GM19351 (cell line): ENCODE results near the gene KIF26B.
"Not testable (repeated sequence)": the region's sequence is repeated elsewhere in the genome, so short reads cannot be mapped to it uniquely, and the experiment has no call there.

ENCODE experiments used
- ATAC-seq: cut with Tn5 transposase; IDR thresholded peaks from one replicate; pipeline ENCODE4 v1.9.1; 2021; ENCODE audit warnings: mild to moderate bottlenecking, moderate library complexity; ENCODE audit not compliant: unreplicated experiment

The KIF26B gene

DNA sequence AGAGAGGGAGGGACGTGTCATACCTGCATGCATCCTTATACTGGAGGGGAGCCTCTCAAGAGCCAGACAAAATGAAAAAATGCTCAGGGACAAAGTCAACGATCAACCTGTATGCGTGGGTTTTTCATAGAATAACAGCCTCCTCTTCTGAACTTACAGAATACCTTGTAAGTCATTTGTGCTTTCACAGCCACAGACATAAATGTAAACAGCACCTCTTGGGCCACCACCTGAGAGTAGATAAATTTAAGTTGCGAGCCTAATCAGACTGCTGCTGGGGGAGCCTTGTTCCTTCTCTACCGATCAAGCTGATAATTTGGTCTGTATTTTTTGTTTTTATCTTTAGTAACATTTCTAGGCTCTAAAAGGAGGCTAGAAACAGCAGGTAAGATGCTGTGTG lies 223.1 kb downstream of the KIF26B start:
- ATAC-seq = no peak

DNA sequence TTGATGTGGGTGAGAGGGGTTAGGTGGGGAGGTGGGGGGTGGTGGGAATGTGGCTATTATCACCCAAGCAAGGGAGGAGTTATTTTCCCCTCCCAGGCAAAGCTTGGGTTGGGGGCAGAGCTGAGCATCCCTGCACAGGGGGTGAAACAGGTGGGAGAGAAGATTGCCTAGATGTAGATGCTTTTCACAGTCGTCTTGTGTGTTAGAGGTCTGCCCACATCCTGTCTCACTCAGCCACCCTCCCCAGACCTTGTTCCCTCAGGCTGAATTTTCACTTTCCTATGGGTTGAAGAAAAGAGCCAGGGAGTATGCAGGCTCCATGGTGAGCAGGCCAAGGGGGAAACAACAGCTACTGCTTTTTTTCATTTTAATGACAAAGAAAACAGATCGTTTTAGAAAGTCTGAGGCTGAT lies 223.5 kb downstream of the KIF26B start:
- ATAC-seq = no peak

DNA sequence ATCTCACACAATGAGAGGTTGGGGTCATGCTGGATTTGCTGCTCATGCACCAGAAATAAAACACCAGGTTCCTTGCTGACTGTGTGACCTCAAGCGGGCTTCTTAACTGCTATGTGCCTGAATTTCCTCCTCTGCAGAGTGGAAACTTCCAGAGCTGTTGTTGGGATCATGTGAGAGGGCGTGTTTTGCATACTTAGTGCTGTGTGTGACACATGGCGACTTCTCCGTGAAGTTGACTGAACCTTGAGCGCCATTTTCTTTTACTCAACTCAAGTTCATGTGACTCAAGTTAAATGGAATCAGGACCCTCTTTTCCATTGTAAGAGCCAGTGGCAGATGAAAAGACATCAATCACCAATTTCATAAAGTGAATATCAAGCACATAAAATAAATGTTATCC lies 224.0 kb downstream of the KIF26B start:
- ATAC-seq = no peak

DNA sequence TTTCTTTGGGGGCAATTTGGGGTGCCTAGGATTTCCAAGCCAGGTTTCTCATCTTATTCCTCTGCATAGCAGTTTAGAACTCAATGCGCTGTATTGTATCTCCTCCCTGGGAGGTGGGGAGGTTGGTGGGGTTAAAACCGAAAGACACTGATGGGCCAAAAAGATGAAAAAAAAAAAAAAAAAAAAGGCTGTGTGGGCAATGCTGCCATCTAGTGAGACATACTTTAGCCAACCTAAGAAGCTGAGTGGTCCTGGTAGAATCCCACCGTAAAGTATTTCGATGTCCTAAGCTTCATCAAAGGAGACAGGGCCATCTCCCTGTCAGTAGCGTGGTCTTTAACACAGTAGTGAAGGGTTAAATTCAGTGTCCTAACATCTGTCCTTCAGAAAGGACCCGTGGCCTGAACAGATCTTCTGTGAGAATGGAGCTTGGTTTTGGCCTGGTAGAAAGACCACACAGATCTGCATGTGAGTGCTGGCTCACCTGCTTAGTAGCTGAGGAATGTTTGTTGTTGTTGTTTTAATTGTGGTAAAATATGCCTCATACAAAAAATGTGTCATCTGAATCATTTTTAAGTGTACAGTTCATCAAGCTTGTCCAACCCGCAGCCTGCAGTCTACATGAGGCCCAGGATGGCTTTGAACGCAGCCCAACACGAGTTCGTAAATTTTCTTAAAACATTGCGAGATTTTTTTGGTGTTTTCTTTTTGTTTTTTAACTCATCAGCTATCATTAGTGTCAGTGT lies 226.2 kb downstream of the KIF26B start:
- ATAC-seq = no peak

DNA sequence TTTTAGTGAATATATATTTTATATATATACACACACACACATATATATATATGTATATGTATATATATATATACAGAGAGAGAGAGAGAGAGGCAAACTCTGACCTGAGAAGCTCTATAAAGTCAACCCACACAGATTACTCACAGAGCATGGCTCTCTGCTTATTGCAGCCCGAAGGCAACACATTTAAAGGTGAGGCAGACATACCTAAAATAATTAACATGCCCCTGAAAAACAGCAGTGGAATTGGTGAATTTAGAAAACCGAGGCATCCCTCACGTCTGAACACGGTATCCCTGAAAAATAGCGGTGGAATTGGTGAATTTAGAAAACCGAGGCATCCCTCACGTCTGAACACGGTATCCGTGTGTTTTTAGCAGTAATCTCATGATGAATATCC lies 228.2 kb downstream of the KIF26B start:
- no peak for ATAC-seq

DNA sequence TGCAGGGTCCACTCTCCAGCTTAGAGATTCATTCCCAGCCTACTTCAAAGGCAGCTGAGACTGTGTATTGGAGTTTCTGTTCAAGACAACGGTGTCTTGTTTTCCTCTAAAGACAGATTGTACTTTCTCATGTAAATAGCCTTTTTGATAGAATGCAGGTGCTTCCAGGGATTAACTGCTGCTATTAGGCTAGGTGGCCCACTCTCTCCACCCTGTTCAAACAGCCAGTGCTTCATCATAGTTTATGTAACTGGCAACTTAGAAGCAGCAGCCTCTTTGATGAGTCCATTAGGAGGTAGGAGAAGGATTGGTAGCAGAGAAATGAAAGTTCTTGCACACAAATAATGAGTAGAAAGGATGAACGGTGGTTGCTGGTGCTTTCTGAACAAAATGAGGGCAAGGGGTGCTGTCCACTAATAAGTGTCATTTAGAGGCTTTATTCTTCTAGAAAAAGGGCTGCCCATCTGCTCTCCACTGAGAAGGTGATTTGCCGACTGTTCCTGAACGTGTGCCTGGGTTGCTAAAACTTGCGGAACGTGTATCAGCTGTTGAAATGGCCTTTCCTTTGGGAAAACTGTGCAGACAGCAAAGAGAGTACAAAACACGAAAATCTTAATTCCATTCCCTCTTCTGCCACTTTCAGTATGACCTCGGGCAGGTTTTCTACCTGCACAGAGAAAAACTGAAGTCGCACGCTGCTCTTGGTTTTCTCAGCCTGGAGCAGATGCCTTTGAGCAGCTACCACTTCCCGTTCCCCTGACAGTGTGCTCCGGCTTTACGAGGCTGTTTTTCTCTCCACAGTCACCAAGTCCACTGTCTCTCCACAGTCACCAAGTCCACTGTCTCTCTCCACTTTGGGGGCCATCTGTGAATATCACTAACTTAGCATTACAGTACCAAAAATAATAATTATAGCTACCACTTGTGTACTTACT lies 228.9 kb downstream of the KIF26B start:
- no peak for ATAC-seq

DNA sequence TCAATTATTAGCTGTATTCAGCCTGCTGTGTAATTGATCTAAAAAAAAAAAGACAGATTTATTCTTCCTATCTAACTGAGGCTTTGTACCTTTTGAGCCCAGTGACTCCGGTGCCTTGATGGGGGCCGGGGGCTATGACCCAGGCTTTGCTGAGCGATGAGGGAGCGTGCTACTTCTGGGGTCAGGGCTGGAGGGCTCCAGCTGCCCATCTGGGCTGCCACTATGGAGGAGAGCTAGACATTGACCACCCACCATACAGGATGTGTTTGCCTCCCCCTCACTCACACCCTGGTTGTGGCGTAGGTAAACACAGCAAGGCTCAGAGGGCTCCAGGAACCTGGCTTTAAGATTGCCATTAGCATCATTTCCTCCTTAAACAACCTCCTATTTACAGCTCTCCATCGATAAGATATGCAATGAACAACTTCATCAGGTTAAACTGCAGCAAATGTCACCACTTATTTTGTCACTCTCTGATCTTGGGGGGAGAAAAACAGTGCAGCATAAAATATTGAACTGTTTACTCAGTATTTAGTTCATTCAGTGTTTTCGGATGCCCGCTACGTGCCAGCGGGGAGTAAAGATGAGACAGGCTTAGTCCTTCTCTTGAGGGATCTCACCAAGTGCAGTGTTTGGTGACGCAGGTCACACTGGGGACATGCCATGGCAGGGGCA lies 231.6 kb downstream of the KIF26B start:
- no peak for ATAC-seq

DNA sequence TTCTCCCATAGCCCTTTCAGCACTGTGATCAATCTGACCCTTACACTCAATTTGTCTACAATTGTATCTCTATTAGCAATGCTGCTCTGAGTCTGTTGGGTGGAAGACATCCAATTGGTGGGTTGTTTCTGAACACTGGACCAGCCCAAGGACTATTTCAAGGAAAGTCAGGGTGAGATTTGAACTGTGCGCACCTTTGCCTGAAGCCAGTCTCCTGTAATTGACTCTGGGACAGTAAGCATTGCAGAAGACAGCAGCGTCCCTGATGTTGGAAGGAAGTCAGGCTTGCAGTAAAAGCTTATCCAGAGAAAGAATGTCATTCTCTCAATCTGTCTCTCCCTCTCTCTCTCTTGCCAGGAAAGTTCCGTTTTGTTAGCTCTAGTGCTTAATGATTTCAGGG lies 233.9 kb downstream of the KIF26B start:
- ATAC-seq = no peak

DNA sequence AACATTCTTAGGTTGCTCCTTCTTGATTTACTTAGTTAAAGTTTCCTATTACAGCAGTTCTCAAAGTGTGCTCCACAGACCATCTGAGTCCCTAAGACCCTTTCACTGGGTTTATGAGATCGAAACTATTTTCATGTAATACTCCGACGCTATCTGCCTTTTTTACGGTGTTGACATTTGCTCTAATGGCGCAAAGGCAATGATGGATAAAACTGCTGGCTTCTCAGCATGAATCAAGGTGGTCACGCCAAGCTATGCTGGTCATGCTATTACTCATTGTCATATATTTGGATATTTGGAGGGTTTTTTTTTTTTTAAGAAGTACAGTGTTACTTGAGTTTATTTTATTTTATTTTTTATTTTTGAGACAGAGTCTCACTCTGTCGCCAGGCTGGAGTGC lies 235.1 kb downstream of the KIF26B start:
- ATAC-seq = no peak

DNA sequence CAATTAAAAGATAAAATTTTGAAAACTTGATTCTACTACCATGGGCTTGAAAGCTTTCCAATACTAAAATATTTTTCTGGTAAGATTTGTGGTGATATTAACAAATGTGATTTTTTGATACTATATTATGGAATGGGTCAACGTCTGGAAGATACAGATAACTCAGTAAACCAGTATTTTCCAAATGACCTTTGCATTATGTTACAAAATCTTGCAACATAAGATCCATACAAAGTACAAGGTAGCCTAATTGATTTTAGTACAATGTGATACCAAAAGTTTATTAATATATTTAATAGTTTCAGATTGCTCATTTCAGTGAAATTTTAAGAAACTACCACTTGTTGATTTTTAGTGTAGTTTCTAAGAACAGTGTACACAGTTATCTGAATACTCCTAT lies 236.2 kb downstream of the KIF26B start:
- ATAC-seq = no peak

DNA sequence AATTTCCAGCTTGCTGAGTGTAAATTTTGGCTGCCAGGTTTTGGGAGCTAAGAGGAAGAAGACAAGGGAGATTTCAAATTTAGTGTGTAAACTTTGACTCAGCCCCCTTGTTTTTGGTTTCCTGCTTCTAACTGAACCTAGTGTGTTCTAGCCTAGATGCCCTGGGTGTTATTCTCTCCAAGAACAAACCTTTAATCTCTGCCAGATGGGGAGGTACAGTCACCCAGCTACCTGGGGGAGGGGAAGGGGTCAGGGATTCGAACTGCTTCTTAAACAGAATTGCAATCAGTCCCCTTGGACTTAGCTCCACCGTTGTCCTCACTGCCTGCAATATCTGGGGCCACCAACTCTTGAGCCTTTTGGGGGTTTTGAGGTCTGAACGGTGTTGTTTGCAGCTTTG lies 238.9 kb downstream of the KIF26B start:
- ATAC-seq = no peak

DNA sequence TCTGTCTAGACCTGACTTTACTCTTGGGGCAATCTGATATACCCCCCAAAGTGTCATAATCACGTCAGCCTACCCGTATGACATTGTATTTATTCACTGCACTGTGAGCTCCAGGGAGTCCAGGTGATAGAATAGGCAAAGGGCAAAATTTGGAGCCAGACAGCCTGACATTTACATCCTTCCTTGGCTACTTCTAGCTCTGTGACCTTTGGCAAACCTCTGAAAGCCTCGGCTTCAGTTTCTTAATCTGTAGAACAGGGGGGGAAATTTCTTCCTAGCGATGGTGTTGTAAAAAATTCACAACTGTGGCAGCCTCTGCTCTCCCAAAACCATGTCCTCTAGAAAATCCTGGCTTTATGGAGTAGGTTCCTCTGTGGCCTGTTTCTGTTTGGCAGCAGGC lies 240.9 kb downstream of the KIF26B start:
- ATAC-seq = no peak

DNA sequence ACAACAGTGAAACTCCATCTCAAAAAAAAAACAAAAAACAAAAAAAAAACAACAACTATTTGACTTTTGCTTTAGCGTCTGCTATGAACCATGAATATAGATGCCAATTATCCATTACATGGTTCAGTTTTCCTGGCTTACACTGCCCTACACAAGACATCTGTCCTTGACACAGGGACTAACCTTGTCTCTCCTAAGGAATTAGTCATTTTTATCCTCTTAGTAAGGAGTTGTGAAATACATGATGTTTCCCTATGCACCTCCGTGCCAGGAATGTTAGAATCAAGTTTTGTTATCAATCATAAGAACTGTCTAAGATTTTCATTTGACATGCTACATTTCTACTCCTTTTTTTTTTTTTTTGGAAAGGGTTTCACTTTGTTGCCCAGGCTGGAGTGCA lies 241.8 kb downstream of the KIF26B start:
- no peak for ATAC-seq

DNA sequence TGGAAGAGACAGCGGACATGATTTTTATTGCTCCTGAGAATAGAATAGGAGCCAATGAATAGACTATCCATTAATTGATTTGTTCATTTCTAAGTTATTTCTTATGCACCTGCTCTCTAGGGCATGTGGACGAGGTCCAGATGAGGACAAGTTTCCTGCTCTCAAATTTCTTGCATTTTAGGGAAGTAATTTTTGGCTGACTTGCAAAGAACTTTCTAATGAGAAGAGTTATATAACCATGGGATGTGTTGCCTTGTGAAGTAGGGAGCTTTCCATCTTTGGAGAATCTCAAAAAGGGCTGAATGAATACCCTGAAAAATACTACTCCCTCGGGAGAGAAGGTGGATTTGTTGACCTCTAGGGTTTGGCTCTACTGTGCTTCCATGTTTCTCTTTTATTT lies 243.0 kb downstream of the KIF26B start:
- ATAC-seq = no peak

DNA sequence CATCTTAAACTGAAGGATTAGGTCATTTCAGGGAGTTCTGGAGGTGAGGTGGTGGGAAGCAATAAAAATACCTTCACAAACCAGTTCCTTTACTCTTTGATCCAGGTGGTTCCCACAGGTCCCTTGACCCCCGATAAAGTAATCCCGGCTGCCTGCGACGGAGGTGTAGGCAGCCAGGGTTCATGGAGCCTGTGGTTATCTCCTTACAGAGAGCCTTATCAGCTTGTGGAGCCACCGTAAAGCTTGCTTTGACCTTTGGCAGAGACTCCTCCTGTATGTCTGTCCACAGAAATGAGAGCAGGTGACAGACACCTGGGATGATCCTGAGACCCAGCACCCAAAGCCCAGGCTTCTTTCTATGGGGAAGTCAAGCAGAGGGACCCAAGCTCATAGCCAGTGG lies 243.4 kb downstream of the KIF26B start:
- no peak for ATAC-seq

DNA sequence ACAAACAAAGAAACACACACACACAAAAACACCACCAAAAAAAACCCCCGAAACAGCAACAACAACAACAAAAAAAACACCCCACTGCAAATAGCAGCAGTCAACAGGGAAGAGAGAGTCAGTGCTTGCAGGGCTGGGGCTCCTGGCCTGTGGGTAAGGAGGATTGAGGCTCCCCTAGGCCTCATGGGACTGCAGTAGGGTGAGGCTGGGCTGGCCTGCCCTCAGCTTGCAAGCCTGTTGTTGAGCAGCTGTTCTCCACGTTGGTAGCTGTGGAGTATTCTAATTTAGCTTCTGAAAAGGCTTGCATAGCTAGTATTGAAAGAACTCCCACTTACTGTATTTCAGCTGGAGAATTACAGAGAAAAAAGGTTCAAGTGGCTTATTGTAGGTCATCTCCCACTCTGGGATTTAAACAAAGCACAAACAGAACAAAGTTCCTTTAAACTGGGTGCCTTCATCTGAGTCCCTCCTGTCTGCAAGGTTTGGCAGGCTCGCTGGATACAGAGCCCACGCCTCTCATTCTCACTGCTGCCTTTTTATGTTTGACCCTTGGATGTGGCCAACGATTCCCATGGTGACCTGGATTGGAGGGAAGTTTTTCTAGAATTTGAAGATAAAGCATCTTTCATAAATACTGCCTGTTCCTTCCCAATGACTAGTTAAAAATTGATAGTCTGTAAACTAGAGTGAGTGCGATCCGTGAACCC lies 247.2 kb downstream of the KIF26B start:
- no peak for ATAC-seq

DNA sequence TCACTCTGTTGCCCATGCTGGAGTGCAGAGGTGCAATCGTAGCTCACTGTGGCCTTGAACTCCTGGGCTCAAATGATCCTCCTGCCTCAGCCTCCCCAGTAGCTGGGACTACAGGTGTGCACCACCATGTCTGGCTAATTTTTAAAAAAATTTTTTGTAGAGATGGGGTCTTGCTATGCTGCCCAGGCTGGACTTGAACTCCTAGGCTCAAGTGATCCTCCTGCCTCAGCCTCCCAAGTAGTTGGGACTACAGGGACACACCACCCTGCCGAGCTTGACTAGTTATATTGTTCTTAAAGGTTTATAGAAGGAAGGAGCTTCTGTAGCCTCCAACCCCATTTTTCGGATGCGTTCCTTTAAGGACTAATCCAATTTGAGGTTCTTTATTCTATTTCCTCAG lies 248.2 kb downstream of the KIF26B start:
- not testable (repeated sequence) for ATAC-seq

DNA sequence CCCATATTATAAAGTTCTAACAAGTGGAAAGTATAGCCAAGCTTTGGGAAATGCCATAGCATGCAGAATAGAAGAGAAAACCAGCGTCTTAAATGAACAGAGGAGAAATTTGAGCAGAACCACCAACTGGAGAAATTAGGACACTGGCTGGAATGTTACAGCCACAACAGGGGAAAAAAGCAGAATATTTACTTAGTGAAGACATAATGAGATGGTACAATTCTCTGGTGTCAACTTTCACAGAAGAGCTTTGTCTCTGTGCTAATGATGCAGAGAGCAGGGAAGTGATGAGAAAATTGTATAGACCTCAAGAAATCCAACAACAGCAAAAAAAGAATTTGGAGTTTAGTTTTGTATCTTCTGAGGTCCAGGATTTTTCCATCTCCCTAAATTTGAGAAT lies 249.7 kb downstream of the KIF26B start:
- no peak for ATAC-seq

DNA sequence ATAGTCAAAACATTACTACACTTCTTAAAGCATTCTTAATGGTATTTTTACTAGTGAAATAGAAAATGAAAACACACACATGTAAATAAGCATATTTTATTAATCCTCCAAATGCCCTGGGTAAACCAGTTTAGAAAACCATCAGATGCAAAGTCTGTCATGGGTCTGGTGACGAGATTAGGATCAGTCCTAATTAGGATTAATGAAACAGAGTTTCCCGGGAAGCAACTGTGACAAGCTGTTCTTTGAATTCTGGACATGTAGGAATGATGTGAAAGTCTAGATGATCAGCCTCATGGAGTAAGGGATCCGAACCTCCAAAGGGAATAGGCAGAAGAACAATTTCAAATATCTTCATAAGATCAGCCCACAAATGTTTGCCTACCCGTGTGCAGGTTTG lies 250.2 kb downstream of the KIF26B start:
- ATAC-seq = no peak

DNA sequence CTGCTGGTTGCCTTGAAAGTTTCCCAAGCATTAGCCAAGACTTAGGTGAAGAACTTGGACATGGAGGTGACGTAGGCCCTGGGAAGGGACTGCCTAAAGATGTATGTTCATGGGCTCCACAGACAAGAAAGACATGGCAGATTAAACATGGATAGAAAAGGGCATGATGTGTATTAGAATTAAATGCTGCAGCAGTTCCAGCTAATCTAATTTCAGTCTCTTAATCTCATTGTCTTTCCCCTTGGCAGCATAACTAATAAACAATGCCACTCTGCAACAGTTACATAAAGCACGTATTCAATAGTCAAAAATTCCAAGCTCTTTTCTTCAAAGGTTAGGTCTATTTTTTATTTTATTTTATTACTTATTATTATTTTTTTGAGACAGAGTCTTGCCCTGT lies 251.6 kb downstream of the KIF26B start:
- ATAC-seq = no peak

DNA sequence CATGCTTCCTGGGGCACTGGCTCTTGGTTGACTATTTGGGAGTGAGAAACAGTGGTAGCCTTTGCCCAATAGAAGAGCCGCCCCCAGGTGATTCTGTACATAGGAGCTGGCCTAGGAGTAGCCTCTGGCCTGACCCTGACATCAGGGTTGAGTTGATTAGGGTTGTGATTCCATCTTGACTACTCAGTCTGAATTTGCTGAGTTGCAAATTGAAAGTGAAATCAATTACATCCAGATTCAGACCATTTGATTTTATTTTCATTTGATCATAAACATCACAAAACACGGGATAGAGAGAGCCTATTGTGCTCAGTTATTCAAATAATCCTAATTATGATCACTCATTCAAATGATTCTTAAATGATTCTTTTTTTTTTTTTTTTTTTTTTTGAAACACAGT lies 253.2 kb downstream of the KIF26B start:
- no peak for ATAC-seq
